Mucosa of rectum (tissue), 2 donors: Measurements from ENCODE around the gene GPD1L.
"Not testable (repeated sequence)": the region's sequence is repeated elsewhere in the genome, so short reads cannot be mapped to it uniquely, and the experiment has no call there.

Experiments
- H3K27ac ChIP-seq, 2 donors: one replicate each; pipeline ENCODE4 v1.7.0; 2013; ENCODE audit warnings: inconsistent platforms in 2 of 2, low read depth in 2 of 2, low read length in 2 of 2
- H3K27me3 ChIP-seq, 2 donors: one replicate each; pipeline ENCODE4 v1.7.0; 2013; ENCODE audit warnings: low read length in 2 of 2; ENCODE audit not compliant: control insufficient read depth in 2 of 2, insufficient read depth in 2 of 2
- H3K36me3 ChIP-seq, 2 donors: one replicate each; pipeline ENCODE4 v1.7.0; 2013; ENCODE audit warnings: low read length in 2 of 2; ENCODE audit not compliant: control insufficient read depth in 2 of 2, insufficient read depth in 2 of 2
- H3K4me1 ChIP-seq, 2 donors: one replicate each; pipeline ENCODE4 v1.7.0; 2013; ENCODE audit warnings: low read length in 2 of 2, mild to moderate bottlenecking in 1 of 2; ENCODE audit not compliant: control insufficient read depth in 2 of 2, insufficient read depth in 2 of 2
- H3K4me3 ChIP-seq, 2 donors: one replicate each; pipeline ENCODE4 v1.7.0; 2013; ENCODE audit warnings: low read length in 2 of 2
- H3K9ac ChIP-seq, 2 donors: one replicate each; pipeline ENCODE4 v1.7.0; 2013; ENCODE audit warnings: low read length in 2 of 2, low read depth in 1 of 2, mild to moderate bottlenecking in 1 of 2
- H3K9me3 ChIP-seq, 2 donors: one replicate each; pipeline ENCODE4 v1.7.0; 2013; ENCODE audit warnings: low read length in 2 of 2; ENCODE audit not compliant: control insufficient read depth in 2 of 2
- donor health status: healthy.
- donor health status: Normal muscosa, but diverticular disease.

The GPD1L gene

GRCh38 chr3:32102289-32102688 is 4.1 kb upstream of the GPD1L start:
- H3K27ac ChIP-seq: no peak overlapping the region
- peaks cover 5 to 10% of the 10 kb centered on the region in 2 donors for H3K4me1 ChIP-seq
- H3K27me3 ChIP-seq: peaks cover 0 to 3% of the 10 kb centered on the region in 2 donors
- H3K4me3 ChIP-seq: peak overlapping the region in 1 of 2 donors; percentile 17
- H3K9me3 ChIP-seq: peaks cover 2 to 8% of the 10 kb centered on the region in 2 donors
- H3K9ac ChIP-seq: no peak overlapping the region
- no peaks in the 10 kb centered on the region for H3K36me3 ChIP-seq

GRCh38 chr3:32104492-32104891 is 1.9 kb upstream of the GPD1L start:
- H3K9ac ChIP-seq: no peak overlapping the region
- peaks cover 2 to 8% of the 10 kb centered on the region in 2 donors for H3K9me3 ChIP-seq
- no peaks in the 10 kb centered on the region for H3K36me3 ChIP-seq
- no peak overlapping the region for H3K27ac ChIP-seq
- H3K4me3 ChIP-seq: no peak overlapping the region
- peaks cover 11 to 22% of the 10 kb centered on the region in 2 donors for H3K4me1 ChIP-seq
- no peaks in the 10 kb centered on the region for H3K27me3 ChIP-seq

GRCh38 chr3:32105291-32106131 is 909 bp upstream of the GPD1L start:
- Histone ChIP-seq H3K9me3 (peaks cover 2 to 8% of the 10 kb centered on the region in 2 donors), H3K27ac (peak overlapping the region; percentile 27 to 61), H3K9ac (peak overlapping the region in 1 of 2 donors; percentile 60), H3K36me3 (no peaks in the 10 kb centered on the region), H3K4me3 (peak overlapping the region; percentile 51 to 58), H3K27me3 (no peaks in the 10 kb centered on the region), H3K4me1 (peaks cover 11 to 25% of the 10 kb centered on the region in 2 donors)

- Histone ChIP-seq H3K36me3 (no peaks in the 10 kb centered on the region), H3K9me3 (peaks cover 0 to 4% of the 10 kb centered on the region in 2 donors), H3K27me3 (no peaks in the 10 kb centered on the region), H3K27ac (peak overlapping the region; percentile 80 to 91), H3K4me1 (peaks cover 11 to 25% of the 10 kb centered on the region in 2 donors), H3K4me3 (peak overlapping the region; percentile 70 to 88), H3K9ac (peak overlapping the region; percentile 76 to 78)
Measured at GRCh38 chr3:32106929-32107362, 526 bp downstream of the GPD1L start.

GRCh38 chr3:32108224-32108623 is 1.8 kb downstream of the GPD1L start:
- H3K27me3 ChIP-seq, H3K36me3 ChIP-seq, H3K27ac ChIP-seq, H3K9me3 ChIP-seq, H3K4me3 ChIP-seq, H3K9ac ChIP-seq: not testable (repeated sequence)
- peaks cover 11 to 25% of the 10 kb centered on the region in 2 donors for H3K4me1 ChIP-seq

GRCh38 chr3:32109256-32109655 is 2.8 kb downstream of the GPD1L start:
- Histone ChIP-seq H3K27me3 (no peaks in the 10 kb centered on the region), H3K4me1 (peaks cover 11 to 25% of the 10 kb centered on the region in 2 donors), H3K36me3 (no peaks in the 10 kb centered on the region), H3K9me3 (no peaks in the 10 kb centered on the region), H3K27ac (no peak overlapping the region), H3K4me3 (no peak overlapping the region), H3K9ac (no peak overlapping the region)

GRCh38 chr3:32110233-32110760 is 3.9 kb downstream of the GPD1L start:
- H3K9ac ChIP-seq: no peak overlapping the region
- H3K36me3 ChIP-seq: no peaks in the 10 kb centered on the region
- peaks cover 11 to 25% of the 10 kb centered on the region in 2 donors for H3K4me1 ChIP-seq
- H3K4me3 ChIP-seq: no peak overlapping the region
- no peaks in the 10 kb centered on the region for H3K9me3 ChIP-seq
- H3K27ac ChIP-seq: no peak overlapping the region
- H3K27me3 ChIP-seq: no peaks in the 10 kb centered on the region

GRCh38 chr3:32111560-32111959 is 5.1 kb downstream of the GPD1L start:
- Histone ChIP-seq H3K9ac (no peak overlapping the region), H3K36me3 (no peaks in the 10 kb centered on the region), H3K9me3 (no peaks in the 10 kb centered on the region), H3K27me3 (no peaks in the 10 kb centered on the region), H3K4me3 (no peak overlapping the region), H3K4me1 (peaks cover 8 to 19% of the 10 kb centered on the region in 2 donors), H3K27ac (no peak overlapping the region)

GRCh38 chr3:32113566-32113965 is 7.1 kb downstream of the GPD1L start:
- no peaks in the 10 kb centered on the region for H3K36me3 ChIP-seq
- no peak overlapping the region for H3K27ac ChIP-seq
- H3K9ac ChIP-seq: no peak overlapping the region
- no peaks in the 10 kb centered on the region for H3K27me3 ChIP-seq
- H3K4me3 ChIP-seq: no peak overlapping the region
- peaks cover 2 to 9% of the 10 kb centered on the region in 2 donors for H3K4me1 ChIP-seq
- no peaks in the 10 kb centered on the region for H3K9me3 ChIP-seq

GRCh38 chr3:32113981-32114545 is 7.6 kb downstream of the GPD1L start:
- H3K9ac ChIP-seq: no peak overlapping the region
- H3K36me3 ChIP-seq: no peaks in the 10 kb centered on the region
- H3K4me3 ChIP-seq: no peak overlapping the region
- H3K27me3 ChIP-seq: no peaks in the 10 kb centered on the region
- H3K4me1 ChIP-seq: peaks cover 2 to 8% of the 10 kb centered on the region in 2 donors
- peak overlapping the region in 1 of 2 donors; percentile 43 for H3K27ac ChIP-seq
- no peaks in the 10 kb centered on the region for H3K9me3 ChIP-seq
